ENCODE measurements around the gene BORCS5.

The BORCS5 gene

DNA sequence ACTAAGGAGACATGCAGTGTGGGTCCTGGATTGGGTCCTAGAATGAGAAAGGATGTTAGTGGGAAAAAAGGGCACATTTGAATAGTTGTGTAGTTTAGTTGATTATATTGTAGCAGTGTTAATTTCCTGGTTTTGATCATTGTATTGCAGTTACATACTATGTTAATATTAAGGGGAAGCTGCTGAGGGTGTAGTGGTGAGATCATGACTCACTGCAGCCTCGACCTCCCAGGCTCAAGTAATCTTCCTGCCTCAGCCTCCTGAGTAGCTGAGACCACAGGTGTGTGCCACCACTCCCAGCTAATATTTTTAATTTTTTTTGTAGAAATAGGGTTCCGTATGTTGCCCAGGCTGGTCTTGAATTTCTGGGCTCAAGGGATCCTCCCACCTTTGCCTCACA is 21.7 kb downstream of the BORCS5 start:
- H3K36me3 ChIP-seq (ENCODE audit: control insufficient read depth, low read length), result no peaks in the 10 kb centered on the region
- H3K27ac ChIP-seq (ENCODE audit: low read depth, low read length), result no peak overlapping the region
- no peak overlapping the region for H3K4me2 ChIP-seq (ENCODE audit: low read length)
- TF ChIP-seq, protein P1, sequence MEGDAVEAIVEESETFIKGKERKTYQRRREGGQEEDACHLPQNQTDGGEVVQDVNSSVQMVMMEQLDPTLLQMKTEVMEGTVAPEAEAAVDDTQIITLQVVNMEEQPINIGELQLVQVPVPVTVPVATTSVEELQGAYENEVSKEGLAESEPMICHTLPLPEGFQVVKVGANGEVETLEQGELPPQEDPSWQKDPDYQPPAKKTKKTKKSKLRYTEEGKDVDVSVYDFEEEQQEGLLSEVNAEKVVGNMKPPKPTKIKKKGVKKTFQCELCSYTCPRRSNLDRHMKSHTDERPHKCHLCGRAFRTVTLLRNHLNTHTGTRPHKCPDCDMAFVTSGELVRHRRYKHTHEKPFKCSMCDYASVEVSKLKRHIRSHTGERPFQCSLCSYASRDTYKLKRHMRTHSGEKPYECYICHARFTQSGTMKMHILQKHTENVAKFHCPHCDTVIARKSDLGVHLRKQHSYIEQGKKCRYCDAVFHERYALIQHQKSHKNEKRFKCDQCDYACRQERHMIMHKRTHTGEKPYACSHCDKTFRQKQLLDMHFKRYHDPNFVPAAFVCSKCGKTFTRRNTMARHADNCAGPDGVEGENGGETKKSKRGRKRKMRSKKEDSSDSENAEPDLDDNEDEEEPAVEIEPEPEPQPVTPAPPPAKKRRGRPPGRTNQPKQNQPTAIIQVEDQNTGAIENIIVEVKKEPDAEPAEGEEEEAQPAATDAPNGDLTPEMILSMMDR (IDR thresholded peaks at IDR 0.05; ENCODE audit: low read depth, low read length, poor library complexity, severe bottlenecking), result no peak
- TF ChIP-seq EZH2phosphoT487 (IDR thresholded peaks at IDR 0.05; ENCODE audit: borderline replicate concordance, low read length), result no peak
- H3K4me1 ChIP-seq (ENCODE audit: control insufficient read depth, low read length), result peaks cover 5% of the 10 kb centered on the region
- peaks cover 4% of the 10 kb centered on the region; the same call in 1 of the 2 replicates for H3F3A ChIP-seq (ENCODE audit: control insufficient read depth, insufficient read depth)
- H3K27me3 ChIP-seq (ENCODE audit: control insufficient read depth, low read length), result no peaks in the 10 kb centered on the region
- H4K20me1 ChIP-seq (ENCODE audit: control insufficient read depth, insufficient read depth, low read depth, low read length), result no peaks in the 10 kb centered on the region
- H3K9me2 ChIP-seq (replicated peaks; ENCODE audit: control insufficient read depth, low read length), result no peaks in the 10 kb centered on the region
- H3K79me2 ChIP-seq (ENCODE audit: control insufficient read depth, low read length), result 0 out of 2 replicates have a peak, but pooled peaks cover 2% of the 10 kb centered on the region
- H3K9me3 ChIP-seq (ENCODE audit: control insufficient read depth, insufficient read depth, low read length), result no peaks in the 10 kb centered on the region
- H3K4me3 ChIP-seq (ENCODE audit: low read length), result no peak overlapping the region

DNA sequence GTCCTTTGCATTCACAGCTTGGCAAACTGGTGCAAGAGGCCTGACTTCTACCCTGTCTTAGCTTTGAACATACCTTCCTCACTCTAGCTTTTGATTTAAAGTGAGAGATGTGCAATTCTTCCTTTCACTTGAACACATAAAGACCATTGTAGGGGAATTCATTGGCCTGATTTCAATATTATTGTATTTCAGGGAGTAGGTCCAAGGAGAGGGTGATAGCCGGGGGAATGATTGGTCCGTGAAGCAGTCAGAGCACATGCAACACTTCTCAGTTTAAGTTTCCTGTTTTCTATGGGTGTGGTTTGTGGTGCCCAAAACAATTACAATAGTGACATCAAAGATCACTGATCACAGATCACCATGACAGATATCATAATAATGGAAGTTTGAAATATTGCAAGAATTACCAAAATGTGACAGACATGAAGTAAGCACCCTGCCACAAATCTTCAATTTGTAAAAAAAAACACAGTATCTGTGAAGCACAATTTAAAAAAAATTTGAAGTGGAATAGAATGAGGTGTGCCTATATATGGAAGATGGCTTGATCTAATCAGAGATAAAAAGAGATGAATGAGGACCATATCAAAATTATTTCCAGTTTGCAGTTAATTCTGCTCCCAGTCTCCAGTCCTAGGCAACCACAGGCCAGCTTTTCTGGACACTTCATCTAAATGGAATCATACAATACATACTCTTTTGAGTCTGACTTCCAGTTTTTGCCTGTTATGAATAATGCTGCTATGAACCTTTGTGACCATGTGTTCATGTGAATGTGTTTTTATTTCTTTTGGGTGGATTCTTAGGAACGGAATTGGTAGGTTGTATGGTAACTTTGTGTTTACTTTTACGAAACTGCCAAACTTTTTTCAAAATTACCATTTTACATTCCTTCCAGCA is 23.2 kb downstream of the BORCS5 start:
- H3K4me3 ChIP-seq (ENCODE audit: low read length), result no peak overlapping the region
- H3K36me3 ChIP-seq (ENCODE audit: control insufficient read depth, low read length), result 0 out of 2 replicates have a peak, but pooled peaks cover under 1% of the 10 kb centered on the region
- no peaks in the 10 kb centered on the region for H3K27me3 ChIP-seq (ENCODE audit: control insufficient read depth, low read length)
- H3K4me1 ChIP-seq (ENCODE audit: control insufficient read depth, low read length), result peaks cover 5% of the 10 kb centered on the region
- no peak overlapping the region for H3K4me2 ChIP-seq (ENCODE audit: low read length)
- H3F3A ChIP-seq (ENCODE audit: control insufficient read depth, insufficient read depth), result peaks cover 4% of the 10 kb centered on the region; the same call in 1 of the 2 replicates
- 0 out of 2 replicates have a peak, but pooled peaks cover 2% of the 10 kb centered on the region for H3K79me2 ChIP-seq (ENCODE audit: control insufficient read depth, low read length)
- H3K9me3 ChIP-seq (ENCODE audit: control insufficient read depth, insufficient read depth, low read length), result no peaks in the 10 kb centered on the region
- H3K9me2 ChIP-seq (replicated peaks; ENCODE audit: control insufficient read depth, low read length), result no peaks in the 10 kb centered on the region
- TF ChIP-seq, protein P1 (IDR thresholded peaks at IDR 0.05; ENCODE audit: low read depth, low read length, poor library complexity, severe bottlenecking), result no peak
- no peak for TF ChIP-seq EZH2phosphoT487 (IDR thresholded peaks at IDR 0.05; ENCODE audit: borderline replicate concordance, low read length)
- no peak overlapping the region for H3K27ac ChIP-seq (ENCODE audit: low read depth, low read length)
- H4K20me1 ChIP-seq (ENCODE audit: control insufficient read depth, insufficient read depth, low read depth, low read length), result no peaks in the 10 kb centered on the region

DNA sequence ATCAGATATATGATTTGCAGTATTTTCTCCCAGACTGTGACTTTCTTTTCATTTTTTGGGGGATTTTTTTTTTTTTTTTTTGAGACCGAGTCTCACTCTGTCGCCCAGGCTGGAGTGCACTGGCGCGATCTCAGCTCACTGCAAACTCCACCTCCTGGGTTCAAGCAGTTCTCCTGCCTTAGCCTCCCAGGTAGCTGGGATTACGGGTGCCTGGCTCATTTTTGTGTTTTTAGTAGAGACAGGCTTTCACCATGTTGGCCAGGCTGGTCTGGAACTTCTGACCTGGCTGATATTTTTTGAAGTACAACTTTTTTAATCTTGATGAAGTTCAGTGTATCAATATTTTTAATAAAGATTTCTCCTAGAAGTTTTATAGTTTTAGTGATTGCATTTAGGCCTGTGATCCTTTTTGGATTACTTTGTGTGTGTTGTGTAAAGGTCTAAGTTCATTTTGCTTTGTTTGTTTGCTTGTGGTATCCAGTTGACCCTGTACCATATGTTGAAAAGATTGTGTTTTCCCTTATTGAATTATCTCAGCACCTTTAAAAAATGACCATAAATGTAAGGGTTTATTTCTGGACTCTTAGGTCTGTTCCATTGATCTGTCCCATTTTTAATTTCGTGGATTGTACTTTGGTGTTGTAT is 24.2 kb downstream of the BORCS5 start:
- Histone ChIP-seq H3K4me2 (ENCODE audit: low read length) (no peak overlapping the region), H3K36me3 (ENCODE audit: control insufficient read depth, low read length) (0 out of 2 replicates have a peak, but pooled peaks cover 2% of the 10 kb centered on the region), H3K9me2 (replicated peaks; ENCODE audit: control insufficient read depth, low read length) (no peaks in the 10 kb centered on the region), H3K27me3 (ENCODE audit: control insufficient read depth, low read length) (no peaks in the 10 kb centered on the region), H3K4me1 (ENCODE audit: control insufficient read depth, low read length) (peaks cover 5% of the 10 kb centered on the region), H3K4me3 (ENCODE audit: low read length) (no peak overlapping the region), H3K79me2 (ENCODE audit: control insufficient read depth, low read length) (0 out of 2 replicates have a peak, but pooled peaks cover 2% of the 10 kb centered on the region), H3F3A (ENCODE audit: control insufficient read depth, insufficient read depth) (peaks cover 4% of the 10 kb centered on the region; the same call in 1 of the 2 replicates), H3K27ac (ENCODE audit: low read depth, low read length) (no peak overlapping the region), H4K20me1 (ENCODE audit: control insufficient read depth, insufficient read depth, low read depth, low read length) (no peaks in the 10 kb centered on the region), H3K9me3 (ENCODE audit: control insufficient read depth, insufficient read depth, low read length) (no peaks in the 10 kb centered on the region)
- TF ChIP-seq EZH2phosphoT487 (IDR thresholded peaks at IDR 0.05; ENCODE audit: borderline replicate concordance, low read length), result no peak
